GM18520 (cell line): ENCODE results near the gene APBB1.
A peak's percentile ranks its signal among the peaks of the same experiment; 100 is the strongest.
"Not testable (repeated sequence)": the region's sequence is repeated elsewhere in the genome, so short reads cannot be mapped to it uniquely, and the experiment has no call there.

Experiments used
- ATAC-seq: cut with Tn5 transposase; IDR thresholded peaks from one replicate; pipeline ENCODE4 v1.9.1; 2021; ENCODE audit not compliant: unreplicated experiment

Gene APBB1

GRCh38 chr11:6392251-6392650, 26.6 kb downstream of the APBB1 start:
- ATAC-seq, result not testable (repeated sequence)

- ATAC-seq, result no peak
These were observed 27.3 kb downstream of the APBB1 start for GRCh38 chr11:6391537-6392134.

GRCh38 chr11:6390718-6391469, 28.0 kb downstream of the APBB1 start:
- no peak for ATAC-seq

- ATAC-seq, result peak; percentile 99
These were observed 28.8 kb downstream of the APBB1 start, which contains the start of gene SMPD1 for GRCh38 chr11:6389905-6390717. Gene SMPD1, plus strand, starts transcription at chr11:6390474. Its CDS starts 125 bp downstream, at chr11:6390599.

- ATAC-seq, result no peak
These were observed 30.1 kb downstream of the APBB1 start for GRCh38 chr11:6388748-6389147.

GRCh38 chr11:6387811-6388599, 30.9 kb downstream of the APBB1 start:
- ATAC-seq, result no peak

- no peak for ATAC-seq
These were observed 33.7 kb downstream of the APBB1 start for GRCh38 chr11:6385046-6385777.

- no peak for ATAC-seq
These were observed 40.3 kb downstream of the APBB1 start for GRCh38 chr11:6378640-6378989.

- ATAC-seq, result no peak
These were observed 40.8 kb downstream of the APBB1 start for GRCh38 chr11:6377902-6378639.

GRCh38 chr11:6371825-6372224, 47.1 kb downstream of the APBB1 start:
- ATAC-seq, result no peak

- ATAC-seq, result no peak
These were observed 53.2 kb downstream of the APBB1 start for GRCh38 chr11:6365659-6366058.

GRCh38 chr11:6362873-6363678, 55.8 kb downstream of the APBB1 start:
- peak; percentile 82 for ATAC-seq

GRCh38 chr11:6362185-6362872, 56.6 kb downstream of the APBB1 start:
- no peak for ATAC-seq

- no peak for ATAC-seq
These were observed 58.7 kb downstream of the APBB1 start for GRCh38 chr11:6360183-6360582.

- no peak for ATAC-seq
These were observed 61.7 kb downstream of the APBB1 start for GRCh38 chr11:6357222-6357621.

- no peak for ATAC-seq
These were observed 62.3 kb downstream of the APBB1 start for GRCh38 chr11:6356503-6357055.

GRCh38 chr11:6354651-6355485, 64.0 kb downstream of the APBB1 start:
- ATAC-seq, result no peak
